GM19438 (cell line): Measurements from ENCODE around the gene EIF4A2.
"Not testable (repeated sequence)": the region's sequence is repeated elsewhere in the genome, so short reads cannot be mapped to it uniquely, and the experiment has no call there.

ENCODE experiments used
- ATAC-seq: cut with Tn5 transposase; IDR thresholded peaks from one replicate; pipeline ENCODE4 v1.9.1; 2021; ENCODE audit warnings: low read depth; ENCODE audit not compliant: unreplicated experiment

EIF4A2 gene

GRCh38 chr3:186818516-186818915 is 35.1 kb downstream of the EIF4A2 start:
- no peak for ATAC-seq

DNA sequence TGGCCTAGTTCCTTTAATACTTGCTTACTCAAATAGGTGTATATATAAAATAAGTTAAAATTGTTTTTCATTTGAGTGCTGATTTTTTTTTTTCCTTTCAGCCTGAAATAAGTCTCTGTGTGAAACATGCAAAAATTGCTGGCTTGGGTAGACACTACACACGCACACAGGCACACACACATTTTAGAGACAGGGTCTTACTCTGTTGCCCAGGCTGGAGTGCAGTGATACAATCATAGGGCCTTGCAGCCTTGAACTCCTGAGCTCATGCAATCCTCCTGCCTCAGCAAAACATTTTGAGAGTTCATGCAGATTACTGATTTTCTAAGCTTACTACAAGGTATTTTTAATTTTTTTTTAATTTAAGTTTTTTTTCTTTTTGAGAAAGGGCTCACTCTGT is 35.6 kb downstream of the EIF4A2 start:
- ATAC-seq, result no peak

DNA sequence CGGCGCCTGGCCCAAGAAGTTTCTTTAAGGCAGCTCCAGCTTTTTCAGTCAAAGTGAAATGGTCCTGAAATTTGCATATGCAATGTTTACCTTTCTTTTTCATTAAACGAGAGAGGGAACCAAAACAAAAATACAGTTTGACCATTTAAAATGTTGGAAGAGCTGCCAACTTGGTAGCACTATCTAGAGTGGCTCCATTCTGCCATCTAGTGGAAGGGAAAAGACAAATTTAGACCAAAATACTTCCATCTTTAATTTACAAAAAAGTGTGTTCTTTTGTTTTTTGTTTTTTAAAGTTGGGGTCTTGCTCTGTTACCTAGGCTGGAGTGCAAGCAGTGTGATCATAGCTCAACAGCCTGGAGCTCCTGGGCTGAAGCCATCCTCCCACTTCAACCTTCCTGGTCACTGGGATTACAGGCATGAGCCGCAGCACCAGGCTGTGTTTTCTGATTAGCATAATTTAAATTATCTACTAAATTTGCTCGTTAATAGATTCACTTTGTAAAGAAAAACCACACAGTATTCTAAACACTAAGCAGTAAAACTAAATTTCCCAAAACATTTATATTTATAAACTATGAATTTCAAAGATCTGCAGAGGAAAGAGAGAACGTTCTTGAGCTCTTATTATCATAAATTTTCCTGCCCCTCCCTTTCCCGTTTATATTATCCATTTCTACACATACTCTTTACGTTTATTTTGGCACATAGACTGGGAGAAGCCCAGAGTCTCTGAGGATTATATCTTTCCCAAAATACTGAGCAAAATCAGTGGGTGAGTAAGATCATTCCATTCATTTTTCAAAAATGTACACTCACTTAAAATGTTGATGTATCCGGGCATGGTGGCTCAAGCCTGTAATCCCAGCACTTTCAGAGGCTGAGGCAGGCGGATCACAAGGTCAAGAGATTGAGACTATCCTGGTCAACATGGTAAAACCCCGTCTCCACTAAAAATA is 38.3 kb downstream of the EIF4A2 start:
- no peak for ATAC-seq

- not testable (repeated sequence) for ATAC-seq
Measured at GRCh38 chr3:186822388-186822759, 39.0 kb downstream of the EIF4A2 start.

- no peak for ATAC-seq
Measured at GRCh38 chr3:186823386-186823785, 40.0 kb downstream of the EIF4A2 start.

GRCh38 chr3:186824430-186825139 is 41.2 kb downstream of the EIF4A2 start:
- no peak for ATAC-seq

GRCh38 chr3:186825294-186825821 is 42.0 kb downstream of the EIF4A2 start:
- ATAC-seq, result no peak

GRCh38 chr3:186825872-186826409 is 42.6 kb downstream of the EIF4A2 start:
- ATAC-seq, result no peak

DNA sequence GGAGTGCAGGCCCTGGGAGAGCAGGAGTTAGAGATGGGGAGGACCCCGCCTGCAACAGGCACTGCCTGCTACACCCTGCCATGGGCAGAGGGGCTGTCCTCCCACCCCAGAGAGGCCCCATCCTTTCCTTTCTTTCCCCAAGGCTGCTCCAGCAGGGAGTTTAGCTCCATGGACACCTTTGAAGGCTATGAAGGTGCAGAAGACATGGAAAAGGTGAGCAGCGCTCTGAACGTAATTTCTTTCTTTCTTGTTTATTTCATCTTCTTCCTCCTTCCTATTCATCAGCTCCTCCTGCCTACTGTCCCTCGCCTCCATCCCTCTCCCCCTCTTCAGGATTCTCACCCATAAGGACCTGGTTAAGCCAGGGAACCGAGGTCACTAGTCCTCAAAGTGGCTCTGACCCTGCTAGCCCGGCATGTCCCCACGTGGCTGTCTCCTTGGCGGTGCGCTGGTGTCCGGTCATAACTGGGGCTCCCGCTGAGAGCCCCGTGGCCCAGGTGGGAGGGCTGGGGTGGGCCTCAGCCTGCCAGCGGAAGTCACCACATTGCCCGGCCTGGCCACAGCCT is 43.1 kb downstream of the EIF4A2 start:
- no peak for ATAC-seq

GRCh38 chr3:186826976-186827857 is 43.8 kb downstream of the EIF4A2 start:
- peak; percentile 84 for ATAC-seq

- no peak for ATAC-seq
Measured at GRCh38 chr3:186828340-186828739, 45.0 kb downstream of the EIF4A2 start.

GRCh38 chr3:186831798-186832197 is 48.4 kb downstream of the EIF4A2 start:
- no peak for ATAC-seq

- ATAC-seq, result no peak
Measured at GRCh38 chr3:186832276-186832675, 48.9 kb downstream of the EIF4A2 start.
